T-helper 1 cell treated with Interleukin-12 subunit alpha and Interleukin-12 subunit beta and Interleukin-4 antibody, amounts not matched to agents 30 μg/mL and 1 μg/mL, for 36 hours (primary cell): ENCODE results near the gene DDX1.

Experiments
- H3K27ac Mint-ChIP-seq: one replicate; pipeline ENCODE4 v1.8.0; 2021; ENCODE audit warnings: mild to moderate bottlenecking, mixed read lengths
- H3K27me3 Mint-ChIP-seq: one replicate; pipeline ENCODE4 v1.8.0; 2021; ENCODE audit warnings: low read depth, mixed read lengths
- H3K36me3 Mint-ChIP-seq: one replicate; pipeline ENCODE4 v1.8.0; 2021; ENCODE audit warnings: low read depth, mixed read lengths
- H3K4me1 Mint-ChIP-seq: one replicate; pipeline ENCODE4 v1.8.0; 2021; ENCODE audit warnings: low read depth, mixed read lengths
- H3K4me3 Mint-ChIP-seq: one replicate; pipeline ENCODE4 v1.8.0; 2021; ENCODE audit warnings: mild to moderate bottlenecking, moderate library complexity, mixed read lengths
- H3K9me3 Mint-ChIP-seq: one replicate; pipeline ENCODE4 v1.8.0; 2021; ENCODE audit warnings: mixed read lengths

DDX1 gene

DNA sequence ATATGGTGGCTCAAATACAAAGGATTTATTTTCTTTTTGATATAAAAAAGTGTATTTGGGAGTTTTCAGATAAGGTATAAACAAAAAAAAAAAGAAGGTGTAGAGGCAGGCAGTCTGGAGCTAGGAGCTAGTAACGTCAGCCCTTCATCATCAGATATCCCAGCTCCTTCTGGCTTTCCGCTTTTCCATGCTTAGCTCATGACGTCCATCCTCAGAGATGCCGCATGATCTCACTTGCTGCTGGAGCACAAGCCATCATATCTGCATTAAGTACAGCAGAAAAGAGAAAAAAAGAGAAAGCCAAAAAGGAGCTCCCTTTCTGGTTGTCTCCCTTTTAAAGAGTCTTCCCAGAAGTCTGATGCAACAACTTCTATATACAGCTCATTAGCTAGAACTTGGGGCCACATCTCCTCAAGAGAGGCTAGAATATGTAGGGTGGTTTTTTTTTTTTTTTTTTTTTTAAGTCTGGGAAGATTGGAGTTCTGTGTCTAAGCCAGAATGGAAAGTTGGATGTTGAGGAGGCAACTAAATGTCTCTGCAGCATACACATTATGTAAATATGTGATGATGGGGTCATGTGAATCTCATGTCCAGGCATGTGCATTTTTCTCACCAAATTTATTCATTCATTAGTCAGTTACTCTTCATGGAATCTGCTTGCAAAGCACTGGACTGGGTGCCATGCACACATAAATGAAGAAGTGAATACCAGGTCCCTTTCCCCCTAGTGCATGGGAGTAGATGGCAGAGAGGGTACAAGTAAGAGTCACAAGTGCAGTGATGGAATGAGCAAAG, 52.3 kb downstream of the DDX1 start:
- Mint-ChIP-seq H3K27me3 (no peaks in the 10 kb centered on the region), H3K9me3 (peaks cover 10% of the 10 kb centered on the region), H3K4me1 (no peaks in the 10 kb centered on the region), H3K27ac (no peak overlapping the region), H3K4me3 (no peak overlapping the region), H3K36me3 (peaks cover 21% of the 10 kb centered on the region)

DNA sequence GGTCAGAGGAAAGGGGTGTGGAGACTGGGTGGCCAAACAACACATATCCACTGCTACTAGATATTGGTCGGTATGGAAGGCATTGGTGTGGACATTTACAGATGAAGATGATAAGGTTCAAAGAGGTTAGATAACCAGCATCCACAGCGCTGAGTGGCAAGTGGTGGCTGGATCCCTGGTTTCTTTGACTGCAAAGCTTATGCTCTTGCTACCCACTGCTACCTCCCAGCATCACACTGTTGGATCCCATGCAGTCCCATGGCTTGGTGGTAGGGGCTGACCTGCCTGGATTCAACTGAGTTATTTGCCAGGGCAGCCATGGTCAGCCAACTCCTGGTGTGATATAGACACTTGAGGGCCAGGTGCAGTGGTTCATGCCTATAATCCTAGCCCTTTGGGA, 53.6 kb downstream of the DDX1 start:
- no peaks in the 10 kb centered on the region for H3K27me3 Mint-ChIP-seq
- peaks cover 17% of the 10 kb centered on the region for H3K36me3 Mint-ChIP-seq
- no peaks in the 10 kb centered on the region for H3K4me1 Mint-ChIP-seq
- H3K4me3 Mint-ChIP-seq = no peak overlapping the region
- H3K9me3 Mint-ChIP-seq = peaks cover 10% of the 10 kb centered on the region
- no peak overlapping the region for H3K27ac Mint-ChIP-seq

DNA sequence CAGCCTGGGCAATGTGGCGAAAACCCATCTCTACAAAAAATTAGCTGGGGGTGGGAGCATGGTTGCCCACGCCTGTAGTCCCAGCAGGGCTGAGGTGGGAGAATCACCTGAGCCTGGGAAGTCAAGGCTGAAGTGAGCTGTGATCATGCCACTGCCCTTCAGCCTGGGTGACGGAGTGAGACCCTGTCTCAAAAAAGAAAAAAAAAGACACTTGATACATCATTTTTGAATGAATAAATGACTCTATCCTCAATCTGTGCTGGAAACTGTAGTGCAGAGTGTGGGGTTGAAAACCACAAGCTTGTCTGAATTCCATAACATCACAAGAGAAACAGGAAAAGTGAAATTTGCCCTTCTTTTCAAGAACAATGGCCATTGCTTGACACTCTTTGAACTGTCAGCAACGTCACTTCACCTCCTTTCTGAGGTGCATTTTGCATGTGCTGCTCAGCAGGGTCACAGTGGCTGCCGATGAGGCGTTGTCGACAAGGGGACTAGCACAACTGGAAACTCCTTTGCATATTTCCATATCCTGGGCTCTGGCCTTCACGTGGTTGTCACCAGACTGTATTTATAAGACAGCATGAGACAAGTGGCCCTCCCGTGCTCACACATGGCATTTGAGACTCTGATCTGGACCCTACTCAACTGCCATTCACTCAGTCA, 54.2 kb downstream of the DDX1 start:
- Mint-ChIP-seq H3K4me3 (no peak overlapping the region), H3K27me3 (no peaks in the 10 kb centered on the region), H3K4me1 (no peaks in the 10 kb centered on the region), H3K36me3 (peaks cover 14% of the 10 kb centered on the region), H3K9me3 (peaks cover 7% of the 10 kb centered on the region), H3K27ac (no peak overlapping the region)

DNA sequence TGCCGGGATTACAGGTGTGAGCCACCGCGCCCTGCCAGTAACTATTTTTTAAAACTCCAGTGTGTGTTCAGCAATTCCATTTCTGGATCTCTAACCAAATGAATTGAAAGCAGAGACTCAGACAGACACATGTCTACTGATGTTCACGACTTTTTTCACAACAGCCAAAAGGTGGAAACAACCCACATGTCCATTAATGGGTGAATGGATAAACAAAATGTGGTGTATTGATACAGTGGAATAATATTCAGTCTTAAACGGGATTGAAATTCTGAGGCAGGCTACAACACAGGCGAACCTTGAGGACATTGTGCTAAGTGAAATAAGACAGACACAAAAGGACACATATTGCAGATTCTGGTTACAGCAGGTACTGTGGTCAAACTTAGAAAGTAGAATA, 55.0 kb downstream of the DDX1 start:
- H3K27ac Mint-ChIP-seq = no peak overlapping the region
- no peaks in the 10 kb centered on the region for H3K27me3 Mint-ChIP-seq
- H3K4me1 Mint-ChIP-seq = no peaks in the 10 kb centered on the region
- peaks cover 6% of the 10 kb centered on the region for H3K36me3 Mint-ChIP-seq
- H3K4me3 Mint-ChIP-seq = no peak overlapping the region
- no peaks in the 10 kb centered on the region for H3K9me3 Mint-ChIP-seq

DNA sequence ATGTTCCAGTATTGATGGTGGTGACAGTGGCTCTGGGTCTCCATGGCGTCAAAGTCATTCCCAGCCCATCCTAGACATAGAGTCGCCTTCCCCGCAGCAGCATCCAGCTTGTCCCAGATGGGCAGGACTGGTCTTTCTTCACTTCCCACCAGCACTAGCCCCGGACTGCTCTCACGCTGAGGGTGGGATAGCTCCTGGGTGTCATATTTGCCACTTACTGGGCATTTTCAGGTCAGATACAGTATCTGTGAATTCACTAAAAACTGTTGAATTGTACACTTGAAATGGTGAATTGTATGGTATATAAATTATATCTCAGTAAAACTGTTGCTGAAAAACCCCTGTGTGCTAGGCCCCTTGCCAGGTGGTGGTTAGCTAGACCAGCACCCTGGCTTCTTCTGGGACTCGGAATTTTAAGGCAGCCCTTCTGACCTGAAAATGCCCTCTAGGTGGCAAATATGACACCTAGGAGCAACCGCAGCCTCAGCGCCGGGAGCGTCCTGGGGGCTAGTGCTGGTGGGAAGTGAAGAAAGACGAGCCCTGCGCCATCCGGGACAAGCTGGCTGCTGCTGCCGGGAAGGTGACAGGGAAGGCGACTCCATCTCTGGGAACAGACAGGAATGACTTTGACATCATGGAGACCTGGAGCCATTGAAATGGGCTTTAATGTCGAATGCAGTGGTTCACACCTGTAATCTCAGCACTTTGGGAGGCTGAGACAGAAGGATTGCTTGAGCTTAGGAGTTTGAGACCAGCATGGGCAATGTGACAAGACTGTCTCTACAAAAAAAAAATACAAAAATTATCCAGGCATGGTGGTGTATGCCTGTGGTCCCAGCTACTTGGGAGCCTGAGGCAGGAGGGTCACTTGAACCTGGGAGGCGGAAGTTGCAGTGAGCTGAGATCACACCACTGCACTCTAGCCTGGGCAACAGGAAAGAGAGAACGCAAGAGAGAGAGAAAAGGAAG, 56.2 kb downstream of the DDX1 start:
- no peaks in the 10 kb centered on the region for H3K9me3 Mint-ChIP-seq
- no peak overlapping the region for H3K27ac Mint-ChIP-seq
- H3K27me3 Mint-ChIP-seq = no peaks in the 10 kb centered on the region
- H3K4me1 Mint-ChIP-seq = no peaks in the 10 kb centered on the region
- peaks cover 2% of the 10 kb centered on the region for H3K36me3 Mint-ChIP-seq
- no peak overlapping the region for H3K4me3 Mint-ChIP-seq

GRCh38 chr2:15648593-15649525, 57.2 kb downstream of the DDX1 start:
- Mint-ChIP-seq H3K4me3 (no peak overlapping the region), H3K27me3 (no peaks in the 10 kb centered on the region), H3K9me3 (no peaks in the 10 kb centered on the region), H3K27ac (no peak overlapping the region), H3K4me1 (no peaks in the 10 kb centered on the region), H3K36me3 (no peaks in the 10 kb centered on the region)

- H3K9me3 Mint-ChIP-seq = no peaks in the 10 kb centered on the region
- no peak overlapping the region for H3K27ac Mint-ChIP-seq
- no peak overlapping the region for H3K4me3 Mint-ChIP-seq
- no peaks in the 10 kb centered on the region for H3K27me3 Mint-ChIP-seq
- no peaks in the 10 kb centered on the region for H3K36me3 Mint-ChIP-seq
- no peaks in the 10 kb centered on the region for H3K4me1 Mint-ChIP-seq
These were observed 58.0 kb downstream of the DDX1 start for GRCh38 chr2:15649561-15650255.

- Mint-ChIP-seq H3K4me3 (no peak overlapping the region), H3K4me1 (no peaks in the 10 kb centered on the region), H3K27ac (no peak overlapping the region), H3K9me3 (no peaks in the 10 kb centered on the region), H3K27me3 (no peaks in the 10 kb centered on the region), H3K36me3 (no peaks in the 10 kb centered on the region)
These were observed 59.1 kb downstream of the DDX1 start for GRCh38 chr2:15650616-15651366.

GRCh38 chr2:15651367-15651727, 59.7 kb downstream of the DDX1 start:
- H3K9me3 Mint-ChIP-seq = no peaks in the 10 kb centered on the region
- no peaks in the 10 kb centered on the region for H3K27me3 Mint-ChIP-seq
- H3K27ac Mint-ChIP-seq = no peak overlapping the region
- H3K4me3 Mint-ChIP-seq = no peak overlapping the region
- H3K4me1 Mint-ChIP-seq = no peaks in the 10 kb centered on the region
- H3K36me3 Mint-ChIP-seq = no peaks in the 10 kb centered on the region

GRCh38 chr2:15652252-15652651, 60.6 kb downstream of the DDX1 start:
- H3K27me3 Mint-ChIP-seq = no peaks in the 10 kb centered on the region
- H3K4me1 Mint-ChIP-seq = no peaks in the 10 kb centered on the region
- H3K36me3 Mint-ChIP-seq = no peaks in the 10 kb centered on the region
- H3K9me3 Mint-ChIP-seq = no peaks in the 10 kb centered on the region
- H3K4me3 Mint-ChIP-seq = no peak overlapping the region
- H3K27ac Mint-ChIP-seq = no peak overlapping the region

DNA sequence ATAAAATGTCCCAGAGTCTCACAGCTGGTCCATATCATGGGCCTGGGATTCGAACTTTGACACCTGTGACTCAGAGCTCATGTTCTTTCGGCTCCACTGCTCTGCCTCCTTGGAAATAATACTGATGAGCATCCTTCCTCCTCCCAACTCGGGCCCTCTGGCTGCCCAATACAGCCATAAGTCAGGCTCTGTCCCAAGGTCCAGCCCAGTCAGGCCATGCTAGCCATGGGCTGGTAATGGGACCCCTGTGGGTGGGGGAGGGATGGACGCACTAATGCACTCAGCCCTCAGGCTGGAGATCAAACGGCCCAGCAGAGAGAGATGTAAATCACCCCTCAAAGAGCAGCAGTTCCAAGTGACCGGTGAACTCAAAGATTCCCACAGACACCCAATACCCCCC, 61.1 kb downstream of the DDX1 start:
- Mint-ChIP-seq H3K36me3 (no peaks in the 10 kb centered on the region), H3K27ac (no peak overlapping the region), H3K4me1 (no peaks in the 10 kb centered on the region), H3K9me3 (no peaks in the 10 kb centered on the region), H3K4me3 (no peak overlapping the region), H3K27me3 (no peaks in the 10 kb centered on the region)

DNA sequence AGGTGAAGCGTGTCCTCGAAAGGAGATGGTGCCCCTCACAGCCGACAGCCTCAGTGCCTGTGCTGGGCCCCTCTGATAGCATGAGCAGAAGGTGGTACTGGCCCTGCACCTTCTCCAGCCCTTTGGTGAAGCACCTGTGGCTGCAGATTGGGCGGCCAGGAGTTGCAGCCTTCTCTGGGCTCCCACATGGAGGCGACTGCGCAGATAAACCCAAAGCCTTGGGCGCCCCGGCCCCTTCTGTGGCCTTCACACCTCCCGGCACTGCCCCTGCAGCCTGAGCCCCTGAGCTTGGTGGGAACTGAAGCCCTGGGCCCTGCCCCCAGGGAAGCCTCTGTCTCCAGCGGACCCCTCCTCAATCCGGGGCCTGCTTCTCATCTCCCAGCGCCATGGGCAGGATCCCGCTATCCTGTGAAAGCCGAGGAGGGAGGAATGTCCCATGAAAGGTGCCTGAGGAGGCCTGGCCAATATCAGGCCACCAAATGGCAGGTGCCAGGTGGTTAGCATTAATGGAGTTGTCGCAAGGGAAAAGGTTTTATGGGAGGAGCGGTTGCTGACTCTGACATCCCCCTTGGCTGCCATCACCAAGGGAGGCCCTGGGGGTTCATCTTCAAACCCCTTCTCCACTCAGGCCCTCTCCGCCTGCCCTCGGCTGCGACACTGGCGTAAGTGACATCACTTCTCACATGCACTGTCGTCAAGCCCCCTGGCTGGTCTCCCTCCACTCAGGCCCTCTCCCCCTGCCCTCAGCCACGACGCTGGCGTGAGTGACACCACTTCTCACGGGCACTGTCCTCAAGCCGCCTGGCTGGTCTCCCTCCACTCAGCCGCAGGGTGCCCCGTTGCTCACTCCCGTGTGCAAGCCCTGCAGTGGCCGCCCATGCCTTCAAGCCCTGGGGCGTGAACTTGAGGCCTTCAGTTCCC, 62.4 kb downstream of the DDX1 start:
- H3K27ac Mint-ChIP-seq = no peak overlapping the region
- no peak overlapping the region for H3K4me3 Mint-ChIP-seq
- H3K9me3 Mint-ChIP-seq = no peaks in the 10 kb centered on the region
- H3K4me1 Mint-ChIP-seq = no peaks in the 10 kb centered on the region
- no peaks in the 10 kb centered on the region for H3K36me3 Mint-ChIP-seq
- H3K27me3 Mint-ChIP-seq = no peaks in the 10 kb centered on the region
